ENCODE data around the gene CNTNAP2. TPM values are rescaled to one million over a fixed set of nuclear protein-coding genes. Genes with fewer than 3 reads are reported as not detected.

The CNTNAP2 gene
- total and polyA plus RNA-seq, 2 of the 8 experiments (the other 6 are each of a cell fraction or from before 2014, with no cell fraction given): 27.9 to 71.0 TPM

DNA sequence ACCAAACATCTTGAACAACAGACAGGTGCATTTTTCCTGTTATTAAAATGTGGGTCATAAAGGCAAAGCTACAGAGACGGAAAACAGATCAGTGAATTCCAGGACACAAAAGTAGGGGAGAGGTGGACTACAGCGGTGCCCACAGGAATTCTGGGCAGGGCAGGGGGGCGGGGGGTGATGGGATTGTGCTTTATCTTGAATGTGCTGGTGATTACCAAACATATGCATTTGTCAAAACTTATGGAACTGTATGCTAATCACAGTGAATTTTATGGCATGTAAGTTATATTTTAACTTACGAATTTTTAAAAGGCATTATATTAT is 519.4 kb downstream of the CNTNAP2 start:
- no peak overlapping the region for H3K9ac ChIP-seq (replicated peaks in 1 of 4; ENCODE audit: extremely low read depth in 1 of 4, low read depth in 3 of 4, low read length in 3 of 4)
- no peaks in the 10 kb centered on the region for H3K79me2 ChIP-seq (ENCODE audit: control insufficient read depth in 1 of 2, insufficient read depth in 2 of 2, low read length in 2 of 2)
- ChIA-PET CTCF (ENCODE audit: partially characterized antibody) (no interaction called here), POLR2A (ENCODE audit: partially characterized antibody) (no interaction called here)
- no peak overlapping the region for H3K23ac ChIP-seq (ENCODE audit: insufficient read length)
- H3K56ac ChIP-seq (replicated peaks; ENCODE audit: insufficient read length, low read depth, low read length): no peak overlapping the region
- H2BK15ac ChIP-seq (ENCODE audit: low read length): no peak overlapping the region
- no peaks in the 10 kb centered on the region for H3K27me3 ChIP-seq (replicated peaks in 1 of 4; ENCODE audit: control insufficient read depth in 3 of 4, extremely low read depth in 1 of 4, insufficient read depth in 3 of 4, low read length in 3 of 4)
- H3K36me3 ChIP-seq (ENCODE audit: control insufficient read depth in 2 of 4, insufficient read depth in 4 of 4, low read length in 3 of 4): no peaks in the 10 kb centered on the region
- H4K91ac ChIP-seq (replicated peaks; ENCODE audit: insufficient read length, low read length): no peak overlapping the region
- no peaks in the 10 kb centered on the region for H3K23me2 ChIP-seq (ENCODE audit: low read depth, low read length)
- peaks cover 0 to 9% (median 4%) of the 10 kb centered on the region in 4 experiments; a peak in 4 of 7 replicates for H3K4me1 ChIP-seq (replicated peaks in 1 of 4; ENCODE audit: control insufficient read depth in 3 of 4, insufficient read depth in 4 of 4, low read length in 3 of 4)
- no peak overlapping the region for H3K27ac ChIP-seq (ENCODE audit: low read depth, low read length)
- FAIRE-seq: no peak
- H3K9me3 ChIP-seq (ENCODE audit: insufficient read depth in 2 of 2, low read depth in 1 of 2, low read length in 1 of 2): no peaks in the 10 kb centered on the region
- peak overlapping the region in 1 of 2 experiments; percentile 47; a peak in 1 of 4 replicates for H3K4me2 ChIP-seq (ENCODE audit: insufficient read depth in 1 of 2, low read depth in 2 of 2, low read length in 2 of 2)
- WGBS, 2 experiments (ENCODE audit: extremely low coverage in 1 of 2, insufficient coverage in 1 of 2, insufficient read length in 1 of 2, insufficient replicate concordance in 2 of 2, low coverage in 1 of 2, low lambda C conversion rate in 2 of 2, missing lambda C conversion rate in 1 of 2): 74% methylated on average over 4 of the region's 4 CpGs; no CpG with 5 or more reads in 1 of the 2 experiments
- H2BK120ac ChIP-seq (replicated peaks; ENCODE audit: low read depth, low read length): no peak overlapping the region
- no peaks in the 10 kb centered on the region for H3K79me1 ChIP-seq (ENCODE audit: low read depth, low read length)
- no peaks in the 10 kb centered on the region for H4K20me1 ChIP-seq (replicated peaks in 1 of 2; ENCODE audit: control insufficient read depth in 1 of 2, insufficient read depth in 2 of 2, low read length in 2 of 2)
- H2BK12ac ChIP-seq (ENCODE audit: low read depth, low read length): no peak overlapping the region
- H2AK5ac ChIP-seq (ENCODE audit: low read depth, low read length): no peak overlapping the region
- H3K18ac ChIP-seq (ENCODE audit: extremely low read depth, low read length): no peak overlapping the region
- H2BK5ac ChIP-seq (ENCODE audit: low read depth, low read length): no peak overlapping the region
- H3K4ac ChIP-seq (replicated peaks; ENCODE audit: insufficient read length, low read depth, low read length): no peak overlapping the region
- no peak overlapping the region for H2BK20ac ChIP-seq (ENCODE audit: low read length)
- H4K5ac ChIP-seq (ENCODE audit: insufficient read length, low read depth, low read length): no peak overlapping the region
- H2AFZ ChIP-seq (ENCODE audit: low read length): peak overlapping the region; percentile 36; the same call in 1 of the 2 replicates
- H3K4me3 ChIP-seq (ENCODE audit: extremely low read depth in 1 of 4, insufficient read depth in 2 of 4, low read depth in 3 of 4, low read length in 4 of 4): no peak overlapping the region
- DNase-seq (ENCODE audit: low read depth in 1 of 2, low spot score in 2 of 2): no peak
- H4K8ac ChIP-seq (ENCODE audit: extremely low read depth, insufficient read depth, low read length): no peak overlapping the region
- no peak overlapping the region for H3K14ac ChIP-seq (ENCODE audit: insufficient read length)
- TF ChIP-seq RNF2 (IDR thresholded peaks at IDR 0.05; ENCODE audit: borderline replicate concordance, low read depth, low read length, missing control alignments, poor library complexity, severe bottlenecking): no peak
